ENCODE data around the gene FBXO8. TPM values are rescaled to one million over a fixed set of nuclear protein-coding genes. Genes with fewer than 3 reads are reported as not detected.

FBXO8 gene
- total RNA-seq, 2 experiments from 2014 or later, result 12.6 to 12.7 TPM

GRCh38 chr4:174192943-174193342 lies 90.5 kb downstream of the FBXO8 start:
- ChIA-PET POLR2A (interaction anchor here (1.0 kb wide), 1 partner anchor 11 kb away, joined by 3 read pairs; no protein-coding TSS in a partner anchor), CTCF (ENCODE audit: unreplicated experiment) (no interaction called here)
- no peaks in the 10 kb centered on the region for H3K79me2 ChIP-seq (ENCODE audit: insufficient read depth, low read depth, low read length)
- DNase-seq (ENCODE audit: low spot score), result no peak
- H4K20me1 ChIP-seq (ENCODE audit: insufficient read depth, low read length), result no peaks in the 10 kb centered on the region
- H3K9me2 ChIP-seq (ENCODE audit: insufficient read depth, low read length), result no peaks in the 10 kb centered on the region
- no TSS peak for BruUV-seq (replicated peaks)
- no peak overlapping the region for H3K27ac ChIP-seq (ENCODE audit: low read depth, low read length, poor library complexity, severe bottlenecking)
- intact Hi-C loops (cut with micrococcal nuclease; ENCODE audit: unreplicated experiment), result no loop called here
- H3K4me3 ChIP-seq (ENCODE audit: low read depth, low read length, poor library complexity, severe bottlenecking), result no peak overlapping the region
- no peaks in the 10 kb centered on the region for H3K4me1 ChIP-seq (ENCODE audit: insufficient read depth, low read length, poor library complexity, severe bottlenecking)
- H2AFZ ChIP-seq (ENCODE audit: low read length), result no peak overlapping the region
- no peak for TF ChIP-seq EZH2phosphoT487 (IDR thresholded peaks at IDR 0.05; ENCODE audit: borderline replicate concordance, low read depth, low read length)
- TF ChIP-seq CTCF (conservative IDR thresholded peaks at IDR 0.05; ENCODE audit: low read length), result no peak
- H3K4me2 ChIP-seq (ENCODE audit: low read length), result no peak overlapping the region
- no peaks in the 10 kb centered on the region for H3K36me3 ChIP-seq (ENCODE audit: insufficient read depth, low read length)
- H3K9me3 ChIP-seq (ENCODE audit: low read length), result no peaks in the 10 kb centered on the region

GRCh38 chr4:174190832-174191500 lies 92.5 kb downstream of the FBXO8 start:
- Histone ChIP-seq H3K4me2 (ENCODE audit: low read length) (no peak overlapping the region), H3K9me3 (ENCODE audit: low read length) (no peaks in the 10 kb centered on the region), H3K27ac (ENCODE audit: low read depth, low read length, poor library complexity, severe bottlenecking) (no peak overlapping the region), H2AFZ (ENCODE audit: low read length) (no peak overlapping the region), H3K79me2 (ENCODE audit: insufficient read depth, low read depth, low read length) (no peaks in the 10 kb centered on the region), H3K9me2 (ENCODE audit: insufficient read depth, low read length) (no peaks in the 10 kb centered on the region), H3K36me3 (ENCODE audit: insufficient read depth, low read length) (no peaks in the 10 kb centered on the region), H3K4me3 (ENCODE audit: low read depth, low read length, poor library complexity, severe bottlenecking) (no peak overlapping the region), H3K4me1 (ENCODE audit: insufficient read depth, low read length, poor library complexity, severe bottlenecking) (no peaks in the 10 kb centered on the region), H4K20me1 (ENCODE audit: insufficient read depth, low read length) (no peaks in the 10 kb centered on the region)
- intact Hi-C loops (cut with micrococcal nuclease; ENCODE audit: unreplicated experiment), result no loop called here
- POLR2A ChIA-PET, result interaction anchor here (0.7 to 1.1 kb wide), 3 partner anchors 9 to 17 kb away, joined by 3 to 6 read pairs (median 3); no protein-coding TSS in a partner anchor
- TF ChIP-seq CTCF (conservative IDR thresholded peaks at IDR 0.05; ENCODE audit: low read length) (no peak), EZH2phosphoT487 (IDR thresholded peaks at IDR 0.05; ENCODE audit: borderline replicate concordance, low read depth, low read length) (no peak)
- CTCF ChIA-PET (ENCODE audit: unreplicated experiment), result no interaction called here
- no peak for DNase-seq (ENCODE audit: low spot score)
- no TSS peak for BruUV-seq (replicated peaks)

- BruUV-seq (replicated peaks), result no TSS peak
- H3K79me2 ChIP-seq (ENCODE audit: insufficient read depth, low read depth, low read length), result no peaks in the 10 kb centered on the region
- DNase-seq (ENCODE audit: low spot score), result no peak
- no peak overlapping the region for H3K4me3 ChIP-seq (ENCODE audit: low read depth, low read length, poor library complexity, severe bottlenecking)
- TF ChIP-seq CTCF (conservative IDR thresholded peaks at IDR 0.05; ENCODE audit: low read length) (no peak), EZH2phosphoT487 (IDR thresholded peaks at IDR 0.05; ENCODE audit: borderline replicate concordance, low read depth, low read length) (no peak)
- POLR2A ChIA-PET, result interaction anchor here (0.9 kb wide), 1 partner anchor 10 kb away, joined by 3 read pairs; no protein-coding TSS in a partner anchor
- no peak overlapping the region for H3K4me2 ChIP-seq (ENCODE audit: low read length)
- CTCF ChIA-PET (ENCODE audit: unreplicated experiment), result no interaction called here
- H3K4me1 ChIP-seq (ENCODE audit: insufficient read depth, low read length, poor library complexity, severe bottlenecking), result no peaks in the 10 kb centered on the region
- H3K27ac ChIP-seq (ENCODE audit: low read depth, low read length, poor library complexity, severe bottlenecking), result no peak overlapping the region
- no peaks in the 10 kb centered on the region for H3K9me3 ChIP-seq (ENCODE audit: low read length)
- H3K36me3 ChIP-seq (ENCODE audit: insufficient read depth, low read length), result no peaks in the 10 kb centered on the region
- intact Hi-C loops (cut with micrococcal nuclease; ENCODE audit: unreplicated experiment), result no loop called here
- H4K20me1 ChIP-seq (ENCODE audit: insufficient read depth, low read length), result no peaks in the 10 kb centered on the region
- no peak overlapping the region for H2AFZ ChIP-seq (ENCODE audit: low read length)
- H3K9me2 ChIP-seq (ENCODE audit: insufficient read depth, low read length), result no peaks in the 10 kb centered on the region
Observed at GRCh38 chr4:174189392-174190015, 94.0 kb downstream of the FBXO8 start.

Measured in OCI-LY7 (cell line).